Lung (tissue), 12 donors: ENCODE results near the gene CFAP20DC. TPM values are rescaled to one million over a fixed set of nuclear protein-coding genes. Genes with fewer than 3 reads are reported as not detected.

Source experiments
- ATAC-seq: fragments of 200-7000 bp; cut with Tn5 transposase; one replicate; pipeline ENCODE4 v1.9.1; 2020; ENCODE audit warnings: moderate number of reproducible peaks; ENCODE audit not compliant: insufficient read depth, low FRiP score
- DNase-seq, 3 donors: peaks; one replicate each; pipeline ENCODE4 v3.0.0-alpha.2; 2013 to 2017
- H3K27ac ChIP-seq, 2 donors: one replicate each; pipeline ENCODE4 v1.5.1; 2013; ENCODE audit warnings: mild to moderate bottlenecking in 2 of 2, moderate library complexity in 2 of 2, control low read depth in 1 of 2, inconsistent platforms in 1 of 2, low read depth in 1 of 2, low read length in 1 of 2
- H3K27me3 ChIP-seq, 3 donors: one replicate each; pipeline ENCODE4 v1.5.1; 2013; ENCODE audit warnings: low read length in 2 of 3; ENCODE audit not compliant: control insufficient read depth in 3 of 3, insufficient read depth in 3 of 3
- H3K36me3 ChIP-seq, 4 donors: one replicate each; pipeline ENCODE4 v1.5.1; 2013; ENCODE audit warnings: low read length in 4 of 4, mild to moderate bottlenecking in 1 of 4, moderate library complexity in 1 of 4; ENCODE audit not compliant: control insufficient read depth in 4 of 4, insufficient read depth in 4 of 4
- H3K4me1 ChIP-seq, 5 donors: one replicate each; pipeline ENCODE4 v1.5.1; 2013; ENCODE audit warnings: low read length in 5 of 5, mild to moderate bottlenecking in 2 of 5, moderate library complexity in 1 of 5; ENCODE audit not compliant: control insufficient read depth in 5 of 5, insufficient read depth in 5 of 5
- H3K4me3 ChIP-seq: one replicate; pipeline ENCODE4 v1.5.1; 2013; ENCODE audit warnings: mild to moderate bottlenecking, control low read depth, moderate library complexity
- H3K9ac ChIP-seq, 2 donors: one replicate each; pipeline ENCODE4 v1.5.1; 2013; ENCODE audit warnings: low read length in 2 of 2, control low read depth in 1 of 2; ENCODE audit not compliant: insufficient read depth in 1 of 2
- H3K9me3 ChIP-seq, 4 donors: one replicate each; pipeline ENCODE4 v1.5.1; 2013; ENCODE audit warnings: low read length in 3 of 4, mild to moderate bottlenecking in 1 of 4, moderate library complexity in 1 of 4; ENCODE audit not compliant: control insufficient read depth in 4 of 4, insufficient read depth in 3 of 4
- WGBS, 2 donors: extraction: QIAGEN DNeasy Blood & Tissue Kit; methylation state at CpG; one replicate each; pipeline ENCODE4 v1.1.7; 2013; 5-methylcytosine and 5-hydroxymethylcytosine counted together
- polyA plus RNA-seq, 2 donors: library from polyadenylated mRNA; stranded (reverse); fragments of 200-250 nt; gene quantifications; one replicate each; pipeline ENCODE4 v1.2.1, GENCODE V29; 2013
- total RNA-seq, 2 donors: library from RNA; depleted of rRNA in 1 of 2; stranded (reverse); fragments of >200 nt in 1 of 2; gene quantifications; one replicate each; pipeline ENCODE4 v1.2.1, GENCODE V29; 2014 to 2021
- TF ChIP-seq, protein P1 (sequence below): IDR thresholded peaks from 2 replicates; pipeline ENCODE4 v1.5.1; 2012; ENCODE audit warnings: mild to moderate bottlenecking; ENCODE audit errors: control extremely low read depth, extremely low read depth
- donor health status: control.
- donor health status: control.
- donor health status: Bipolar disorder and iron deficiency.
- donor health status: healthy.
- donor health status: DM: yes; HTN: yes; CAD: no.

CFAP20DC gene
- total and polyA plus RNA-seq, 4 donors, result 0.47 to 5.4 (median 1.5) TPM

DNA sequence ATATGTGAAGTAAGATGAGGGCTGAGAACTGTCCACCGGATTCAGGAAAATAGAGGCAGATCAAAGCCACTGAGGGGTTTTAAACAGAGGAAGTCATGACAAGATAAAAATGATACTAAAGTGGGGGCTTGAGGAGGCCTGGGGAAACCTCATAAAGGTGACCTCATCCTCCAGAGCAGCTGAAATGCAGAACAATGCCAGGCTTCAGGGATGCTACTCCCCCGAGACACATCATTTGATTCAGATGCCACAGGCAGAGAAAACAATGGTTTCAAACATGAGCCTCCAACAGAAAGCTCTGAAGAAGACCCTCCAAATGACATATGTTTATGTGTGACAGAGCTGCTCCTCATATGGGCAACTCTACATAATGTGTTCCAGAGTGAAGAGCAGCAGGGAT lies 6.4 kb downstream of the CFAP20DC start:
- TF ChIP-seq, protein P1, sequence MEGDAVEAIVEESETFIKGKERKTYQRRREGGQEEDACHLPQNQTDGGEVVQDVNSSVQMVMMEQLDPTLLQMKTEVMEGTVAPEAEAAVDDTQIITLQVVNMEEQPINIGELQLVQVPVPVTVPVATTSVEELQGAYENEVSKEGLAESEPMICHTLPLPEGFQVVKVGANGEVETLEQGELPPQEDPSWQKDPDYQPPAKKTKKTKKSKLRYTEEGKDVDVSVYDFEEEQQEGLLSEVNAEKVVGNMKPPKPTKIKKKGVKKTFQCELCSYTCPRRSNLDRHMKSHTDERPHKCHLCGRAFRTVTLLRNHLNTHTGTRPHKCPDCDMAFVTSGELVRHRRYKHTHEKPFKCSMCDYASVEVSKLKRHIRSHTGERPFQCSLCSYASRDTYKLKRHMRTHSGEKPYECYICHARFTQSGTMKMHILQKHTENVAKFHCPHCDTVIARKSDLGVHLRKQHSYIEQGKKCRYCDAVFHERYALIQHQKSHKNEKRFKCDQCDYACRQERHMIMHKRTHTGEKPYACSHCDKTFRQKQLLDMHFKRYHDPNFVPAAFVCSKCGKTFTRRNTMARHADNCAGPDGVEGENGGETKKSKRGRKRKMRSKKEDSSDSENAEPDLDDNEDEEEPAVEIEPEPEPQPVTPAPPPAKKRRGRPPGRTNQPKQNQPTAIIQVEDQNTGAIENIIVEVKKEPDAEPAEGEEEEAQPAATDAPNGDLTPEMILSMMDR, result no peak
- ATAC-seq (no peak), DNase-seq (no peak)
- Histone ChIP-seq H3K9me3 (no peaks in the 10 kb centered on the region), H3K9ac (no peak overlapping the region), H3K27ac (no peak overlapping the region), H3K4me3 (no peak overlapping the region), H3K36me3 (no peaks in the 10 kb centered on the region), H3K4me1 (no peaks in the 10 kb centered on the region), H3K27me3 (no peaks in the 10 kb centered on the region)
- WGBS, 2 donors, result 88 to 95% methylated on average over 2 of the region's 2 CpGs

DNA sequence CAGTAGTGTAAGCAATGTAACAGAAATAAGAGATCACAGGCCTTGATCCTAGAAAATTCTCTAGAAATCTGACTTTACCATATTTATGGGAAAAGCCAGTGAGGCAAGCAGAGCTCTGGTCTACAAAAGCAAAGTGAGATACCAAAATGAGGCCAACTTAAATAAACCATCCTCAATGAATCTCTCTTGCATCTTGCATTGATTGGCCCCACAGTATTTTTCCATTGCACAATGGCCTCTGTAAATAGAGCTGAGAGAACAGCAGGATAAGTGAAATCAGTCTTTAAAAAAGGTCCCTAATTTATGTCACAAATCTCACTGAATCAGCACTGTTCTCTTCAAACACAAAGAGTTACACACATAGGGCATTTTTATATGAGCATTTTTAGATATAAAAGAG lies 8.9 kb downstream of the CFAP20DC start:
- no peak overlapping the region for H3K9ac ChIP-seq

DNA sequence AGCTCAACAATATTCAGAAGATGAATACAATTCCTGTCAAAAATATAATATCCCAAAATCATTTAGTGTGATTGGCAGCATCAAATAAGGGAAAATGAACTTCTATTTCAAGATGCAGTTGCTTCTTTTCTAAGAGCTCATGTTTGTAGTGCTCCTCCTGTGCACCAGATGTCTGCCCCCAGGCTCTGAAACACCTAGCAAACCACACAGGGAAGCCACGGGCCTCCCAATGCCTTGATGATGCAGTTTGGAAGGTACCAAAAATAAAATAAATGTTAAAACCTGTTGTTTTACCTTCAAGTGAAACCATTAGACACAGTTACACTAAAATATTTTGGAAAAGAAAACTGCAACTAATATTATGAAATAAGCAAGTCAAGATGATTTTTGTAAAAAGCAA lies 22.2 kb downstream of the CFAP20DC start:
- Histone ChIP-seq H3K27ac (no peak overlapping the region), H3K9me3 (no peaks in the 10 kb centered on the region), H3K9ac (no peak overlapping the region), H3K27me3 (no peaks in the 10 kb centered on the region), H3K4me1 (no peaks in the 10 kb centered on the region), H3K4me3 (no peak overlapping the region), H3K36me3 (no peaks in the 10 kb centered on the region)
- DNase-seq (no peak), ATAC-seq (no peak)
- TF ChIP-seq, protein P1, result no peak
- 87 to 96% methylated on average over 1 of the region's 1 CpG for WGBS, 2 donors

More for the DNA sequence above, 8.9 kb downstream of the CFAP20DC start:
- H3K4me1 ChIP-seq, result no peaks in the 10 kb centered on the region
- no peaks in the 10 kb centered on the region for H3K9me3 ChIP-seq
- no peaks in the 10 kb centered on the region for H3K36me3 ChIP-seq
- ATAC-seq, result no peak
- peak in 1 of 3 donors; percentile 21 for DNase-seq
- no peak overlapping the region for H3K4me3 ChIP-seq
- TF ChIP-seq, protein P1, result no peak
- H3K27ac ChIP-seq, result no peak overlapping the region
- H3K27me3 ChIP-seq, result no peaks in the 10 kb centered on the region

DNA sequence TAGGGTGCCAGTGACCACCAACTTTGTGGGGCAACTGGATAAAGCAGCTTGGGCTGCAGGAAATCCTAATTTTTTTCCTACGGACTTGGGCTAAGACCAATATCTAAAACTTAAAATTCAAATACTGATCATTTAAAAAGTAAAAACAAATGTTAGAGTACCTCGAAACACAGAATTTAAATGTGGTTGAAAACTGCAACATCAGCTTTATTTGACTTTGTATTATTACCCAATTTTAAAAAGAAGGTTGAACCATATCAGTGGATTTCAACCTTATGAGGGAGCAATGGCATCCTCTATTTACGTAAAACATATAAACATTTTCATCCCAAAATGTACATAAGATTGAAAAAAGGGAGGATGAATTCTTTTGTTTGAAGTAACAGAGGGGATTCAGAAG lies 26.2 kb downstream of the CFAP20DC start:
- no peaks in the 10 kb centered on the region for H3K27me3 ChIP-seq
- H3K27ac ChIP-seq, result no peak overlapping the region
- no peaks in the 10 kb centered on the region for H3K4me1 ChIP-seq
- H3K9ac ChIP-seq, result no peak overlapping the region
- TF ChIP-seq, protein P1, result no peak
- DNase-seq, result no peak
- no peaks in the 10 kb centered on the region for H3K9me3 ChIP-seq
- ATAC-seq, result no peak
- no peak overlapping the region for H3K4me3 ChIP-seq
- no peaks in the 10 kb centered on the region for H3K36me3 ChIP-seq
- whole genome bisulfite sequencing, 2 donors, result 63 to 65% methylated on average over 3 of the region's 3 CpGs
